Measurements from ENCODE around the gene ADCY5. TPM values are rescaled to one million over a fixed set of nuclear protein-coding genes. Genes with fewer than 3 reads are reported as not detected.

Gene ADCY5
- total and polyA plus RNA-seq, 2 experiments from 2014 or later, result 3.1 to 4.7 TPM

- Histone ChIP-seq H3K27ac (no peak overlapping the region), H4K20me1 (ENCODE audit: insufficient read depth, poor library complexity, severe bottlenecking) (no peaks in the 10 kb centered on the region), H3K36me3 (replicated peaks; ENCODE audit: insufficient read depth, low read depth) (no peaks in the 10 kb centered on the region), H3K9me2 (replicated peaks; ENCODE audit: insufficient read depth) (no peaks in the 10 kb centered on the region), H3K9me3 (ENCODE audit: low read depth) (no peaks in the 10 kb centered on the region), H3K27me3 (no peaks in the 10 kb centered on the region), H3K79me2 (no peaks in the 10 kb centered on the region), H3K4me1 (ENCODE audit: insufficient read depth) (peaks cover 21% of the 10 kb centered on the region), H3K4me2 (no peak overlapping the region), H2AFZ (no peak overlapping the region), H3K4me3 (no peak overlapping the region)
- TF ChIP-seq EZH2phosphoT487 (IDR thresholded peaks at IDR 0.05; ENCODE audit: low read depth, severe bottlenecking, unreplicated experiment) (no peak), CTCF (IDR thresholded peaks at IDR 0.05; ENCODE audit: poor library complexity) (no peak), EZH2 (IDR thresholded peaks at IDR 0.05; ENCODE audit: borderline replicate concordance) (no peak)
- DNase-seq (ENCODE audit: low spot score), result no peak
- 96% methylated on average over 11 of the region's 11 CpGs for WGBS (ENCODE audit: low lambda C conversion rate, missing lambda C conversion rate)
Observed at GRCh38 chr3:123405021-123405420, 43.9 kb downstream of the ADCY5 start.

GRCh38 chr3:123404391-123404790 is 44.5 kb downstream of the ADCY5 start:
- H3K4me2 ChIP-seq, result no peak overlapping the region
- 72% methylated on average over 3 of the region's 3 CpGs for WGBS (ENCODE audit: low lambda C conversion rate, missing lambda C conversion rate)
- no peak for DNase-seq (ENCODE audit: low spot score)
- no peaks in the 10 kb centered on the region for H4K20me1 ChIP-seq (ENCODE audit: insufficient read depth, poor library complexity, severe bottlenecking)
- H3K9me2 ChIP-seq (replicated peaks; ENCODE audit: insufficient read depth), result no peaks in the 10 kb centered on the region
- peaks cover 17% of the 10 kb centered on the region for H3K4me1 ChIP-seq (ENCODE audit: insufficient read depth)
- H3K9me3 ChIP-seq (ENCODE audit: low read depth), result no peaks in the 10 kb centered on the region
- no peaks in the 10 kb centered on the region for H3K27me3 ChIP-seq
- no peak overlapping the region for H2AFZ ChIP-seq
- H3K4me3 ChIP-seq, result no peak overlapping the region
- H3K79me2 ChIP-seq, result no peaks in the 10 kb centered on the region
- H3K36me3 ChIP-seq (replicated peaks; ENCODE audit: insufficient read depth, low read depth), result no peaks in the 10 kb centered on the region
- TF ChIP-seq EZH2 (IDR thresholded peaks at IDR 0.05; ENCODE audit: borderline replicate concordance), result no peak
- TF ChIP-seq CTCF (IDR thresholded peaks at IDR 0.05; ENCODE audit: poor library complexity), result no peak
- no peak for TF ChIP-seq EZH2phosphoT487 (IDR thresholded peaks at IDR 0.05; ENCODE audit: low read depth, severe bottlenecking, unreplicated experiment)
- H3K27ac ChIP-seq, result no peak overlapping the region

GRCh38 chr3:123401836-123402530 is 46.9 kb downstream of the ADCY5 start:
- Histone ChIP-seq H3K36me3 (replicated peaks; ENCODE audit: insufficient read depth, low read depth) (no peaks in the 10 kb centered on the region), H3K27me3 (no peaks in the 10 kb centered on the region), H3K9me3 (ENCODE audit: low read depth) (no peaks in the 10 kb centered on the region), H3K4me2 (no peak overlapping the region), H3K27ac (no peak overlapping the region), H4K20me1 (ENCODE audit: insufficient read depth, poor library complexity, severe bottlenecking) (no peaks in the 10 kb centered on the region), H3K4me1 (ENCODE audit: insufficient read depth) (peaks cover 14% of the 10 kb centered on the region), H3K4me3 (no peak overlapping the region), H2AFZ (no peak overlapping the region), H3K79me2 (no peaks in the 10 kb centered on the region), H3K9me2 (replicated peaks; ENCODE audit: insufficient read depth) (no peaks in the 10 kb centered on the region)
- TF ChIP-seq EZH2 (IDR thresholded peaks at IDR 0.05; ENCODE audit: borderline replicate concordance) (no peak), CTCF (IDR thresholded peaks at IDR 0.05; ENCODE audit: poor library complexity) (no peak), EZH2phosphoT487 (IDR thresholded peaks at IDR 0.05; ENCODE audit: low read depth, severe bottlenecking, unreplicated experiment) (no peak)
- DNase-seq (ENCODE audit: low spot score), result no peak
- WGBS (ENCODE audit: low lambda C conversion rate, missing lambda C conversion rate), result 93% methylated on average over 11 of the region's 11 CpGs
